HG03575 (cell line): ENCODE measurements around the gene CASTOR1.

Source experiments
- ATAC-seq: cut with Tn5 transposase; IDR thresholded peaks from one replicate; pipeline ENCODE4 v1.9.1; 2021; ENCODE audit not compliant: unreplicated experiment, insufficient number of reproducible peaks, low FRiP score; ENCODE audit errors: extremely low read depth

The CASTOR1 gene

DNA sequence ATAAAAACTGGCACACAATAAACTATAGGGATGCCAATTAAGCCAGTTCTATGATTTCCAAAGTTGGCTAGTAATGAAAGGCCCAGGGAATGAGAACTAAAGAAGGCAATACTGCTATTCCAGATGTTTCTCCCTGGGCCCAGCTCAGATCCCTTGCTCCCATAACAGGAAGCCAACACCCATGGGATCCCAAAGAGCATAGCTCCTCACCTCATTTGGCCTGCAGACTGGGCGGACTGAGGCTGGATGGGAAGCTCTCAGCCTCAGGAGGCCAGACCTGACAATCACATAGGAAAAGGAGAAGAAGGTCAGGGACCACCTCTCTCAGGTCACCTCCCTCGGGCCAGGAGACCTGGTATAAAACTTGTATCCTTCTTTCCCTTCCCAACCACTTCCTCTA lies 32.2 kb upstream of the CASTOR1 start:
- ATAC-seq: no peak

DNA sequence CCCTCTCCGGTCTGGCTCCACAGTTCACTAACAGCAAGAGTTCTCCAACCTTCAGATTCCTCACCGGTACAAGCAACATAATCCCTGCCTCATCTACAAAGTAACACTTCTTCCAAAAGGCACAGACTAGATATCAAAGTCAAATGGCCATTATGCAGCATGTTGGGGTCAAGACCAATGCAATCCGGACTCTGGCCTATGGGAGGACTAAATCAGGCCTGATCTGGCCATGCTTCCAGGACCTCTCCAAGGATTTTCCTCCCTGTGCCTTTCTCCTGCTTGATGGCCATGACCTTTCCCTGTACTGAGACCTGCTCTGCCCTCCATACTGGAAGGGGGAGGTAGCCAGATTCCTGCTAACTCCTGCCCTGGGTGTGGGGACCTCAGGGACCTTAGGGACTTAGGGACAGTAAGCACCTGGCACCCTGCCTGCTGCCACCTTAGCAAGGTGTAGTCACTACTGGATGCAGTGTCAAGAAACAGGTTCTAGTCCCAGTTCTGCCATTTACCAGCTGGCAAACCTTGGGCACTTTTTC lies 30.8 kb upstream of the CASTOR1 start:
- no peak for ATAC-seq

GRCh38 chr22:30318799-30319419 lies 29.6 kb upstream of the CASTOR1 start:
- no peak for ATAC-seq

GRCh38 chr22:30317778-30318177 lies 28.5 kb upstream of the CASTOR1 start:
- ATAC-seq: no peak

- no peak for ATAC-seq
Measured at GRCh38 chr22:30315962-30316576, 26.8 kb upstream of the CASTOR1 start.

GRCh38 chr22:30314915-30315314 lies 25.6 kb upstream of the CASTOR1 start:
- ATAC-seq: no peak

DNA sequence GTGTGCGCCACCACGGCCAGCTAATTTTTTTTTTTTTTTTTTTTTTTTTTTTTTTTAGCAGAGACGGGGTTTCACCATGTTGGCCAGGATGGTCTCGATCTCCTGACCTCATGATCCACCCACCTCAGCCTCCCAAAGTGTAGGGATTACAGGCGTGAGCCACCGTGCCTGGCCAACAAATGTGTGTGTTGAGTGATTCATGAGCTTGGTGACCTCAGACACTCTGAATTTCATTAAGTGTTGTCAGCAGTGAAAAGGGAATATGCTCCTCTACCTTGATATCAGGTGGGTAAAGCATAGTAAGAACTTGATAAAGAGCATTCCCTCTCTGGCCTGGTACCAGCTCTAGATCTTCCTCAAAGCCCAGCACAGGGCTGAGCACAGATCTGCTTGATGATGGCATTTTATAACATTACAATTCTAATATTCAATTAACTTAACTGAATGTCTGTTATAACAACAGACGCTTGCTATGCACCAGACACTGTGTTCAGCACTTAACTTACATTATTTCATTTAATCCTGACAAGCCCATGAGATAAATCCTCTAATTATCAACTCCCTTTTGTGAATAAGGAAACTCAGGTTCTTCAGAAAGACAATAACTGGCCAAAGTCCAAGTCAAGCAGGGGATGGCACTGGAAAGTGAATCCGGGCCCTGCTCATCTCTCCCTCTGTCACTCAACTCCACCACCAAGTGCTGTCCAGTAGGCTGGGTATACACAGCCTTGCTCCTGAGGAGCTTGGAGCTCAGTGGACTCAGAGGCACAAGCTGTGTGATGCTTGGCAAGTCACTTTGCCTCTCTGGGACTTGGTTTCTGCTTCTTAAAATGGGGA lies 24.4 kb upstream of the CASTOR1 start:
- no peak for ATAC-seq

DNA sequence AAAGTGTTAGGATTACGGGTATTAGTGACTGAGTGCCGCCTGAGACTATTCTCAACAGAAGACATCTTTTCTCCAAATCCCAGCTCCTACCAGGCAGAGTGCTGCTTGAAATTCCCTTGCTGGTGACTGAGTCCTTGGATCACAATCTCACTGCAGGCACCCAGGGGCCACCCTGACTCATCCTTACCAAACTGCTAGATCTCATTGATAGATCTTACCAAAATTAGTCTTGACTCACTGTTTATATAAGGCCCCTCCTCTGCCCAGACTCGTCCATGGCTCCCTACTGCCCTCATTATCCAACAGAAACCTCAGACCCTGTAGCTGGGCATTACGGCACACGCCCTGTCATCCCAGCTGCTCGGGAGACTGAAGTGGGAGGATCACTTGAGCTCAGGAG lies 22.7 kb upstream of the CASTOR1 start:
- ATAC-seq: no peak

DNA sequence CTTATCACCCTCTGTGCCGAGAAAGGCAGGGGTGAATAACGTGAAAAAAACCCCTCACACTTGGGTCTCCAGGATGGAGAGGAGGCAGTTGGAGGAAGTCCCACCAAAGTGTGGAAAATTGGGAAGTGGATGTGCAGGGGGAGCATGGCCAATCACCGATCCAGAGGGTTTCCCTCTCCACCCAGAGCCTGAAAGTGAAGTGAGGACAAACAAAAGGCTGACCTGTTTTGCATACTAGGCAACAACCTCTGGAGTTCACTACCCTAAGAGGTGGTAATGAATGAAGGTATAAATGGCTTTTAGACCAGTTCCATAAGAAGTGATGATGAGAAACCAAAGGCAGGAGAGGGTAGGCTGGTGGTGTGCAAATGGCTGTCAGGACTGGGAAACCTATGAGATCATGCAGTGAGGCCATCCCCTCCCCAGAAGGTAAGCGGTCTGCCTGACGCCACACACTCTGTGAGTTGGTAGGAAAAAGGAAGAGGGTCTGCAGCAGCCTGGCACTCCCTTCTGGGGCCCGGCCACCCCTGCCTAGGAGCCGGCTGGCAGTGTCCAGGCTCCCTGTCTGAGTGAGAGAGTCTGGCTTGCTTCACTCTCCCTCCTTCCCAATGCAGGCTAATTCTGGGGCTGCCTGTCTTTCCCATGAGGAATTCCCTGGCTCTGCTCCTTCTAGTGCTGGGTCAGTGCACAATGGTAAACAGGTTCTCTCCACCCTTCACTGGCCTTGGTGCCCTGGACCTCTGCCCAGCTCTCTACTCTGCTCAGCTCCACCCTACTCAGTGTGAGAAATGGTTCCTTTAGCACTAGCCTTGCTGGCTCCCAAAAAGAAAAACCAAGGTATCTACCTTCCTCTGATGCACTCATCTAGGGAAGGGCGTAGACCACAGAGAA lies 21.8 kb upstream of the CASTOR1 start:
- no peak for ATAC-seq

GRCh38 chr22:30309951-30310741 lies 20.8 kb upstream of the CASTOR1 start:
- ATAC-seq: no peak

DNA sequence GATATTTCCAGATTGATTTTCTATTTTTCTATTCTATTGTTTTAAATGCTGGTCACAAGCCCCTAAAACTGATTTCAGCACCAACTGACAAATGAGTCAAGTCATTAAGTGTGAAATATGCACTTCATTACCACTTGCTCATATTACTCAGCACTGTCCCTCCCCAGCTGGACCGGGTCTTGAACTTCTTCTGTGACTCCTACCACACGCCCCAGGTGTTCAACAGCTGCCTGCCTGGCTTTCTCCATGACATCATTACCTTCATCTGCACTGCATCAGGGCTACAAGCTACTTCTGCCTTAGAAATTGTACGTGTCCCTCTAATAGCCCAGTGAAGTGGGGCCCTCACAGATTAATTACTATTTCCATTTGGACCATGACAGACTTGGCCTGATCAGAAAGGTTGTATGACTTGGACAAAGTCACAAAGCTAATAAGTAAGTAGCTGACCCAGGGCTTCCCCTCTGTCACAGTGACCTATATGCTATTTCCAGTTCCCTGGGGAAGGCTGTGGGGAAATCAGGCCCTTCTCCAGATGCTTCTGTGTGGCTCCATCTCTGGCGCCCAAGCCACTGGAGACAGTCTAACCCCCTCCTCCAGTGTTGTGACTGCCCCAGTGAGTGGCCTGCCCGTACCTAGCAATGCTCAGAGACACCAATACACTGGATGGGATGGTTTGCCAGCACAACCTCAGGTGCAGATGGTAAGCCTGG lies 19.4 kb upstream of the CASTOR1 start:
- ATAC-seq: no peak

DNA sequence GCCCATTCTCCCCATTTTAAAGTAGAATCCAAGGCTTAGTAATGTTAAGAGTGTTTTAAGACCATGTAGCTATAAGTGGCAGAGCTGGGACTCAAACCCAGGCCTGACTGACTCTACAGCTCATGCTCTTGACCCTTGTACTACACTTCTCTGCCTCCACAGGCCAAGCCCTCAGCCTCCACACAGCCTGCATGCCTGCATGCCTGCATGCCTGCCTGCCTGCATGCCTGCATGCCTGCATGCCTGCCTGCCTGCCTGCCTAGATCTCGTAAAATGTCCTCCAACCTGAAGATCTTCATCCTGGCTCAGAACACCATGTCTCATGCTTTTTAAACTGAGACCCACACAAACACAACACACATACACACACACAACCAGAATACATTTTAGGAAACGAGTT lies 18.8 kb upstream of the CASTOR1 start:
- ATAC-seq: no peak

GRCh38 chr22:30307041-30307574 lies 17.8 kb upstream of the CASTOR1 start:
- ATAC-seq: no peak

DNA sequence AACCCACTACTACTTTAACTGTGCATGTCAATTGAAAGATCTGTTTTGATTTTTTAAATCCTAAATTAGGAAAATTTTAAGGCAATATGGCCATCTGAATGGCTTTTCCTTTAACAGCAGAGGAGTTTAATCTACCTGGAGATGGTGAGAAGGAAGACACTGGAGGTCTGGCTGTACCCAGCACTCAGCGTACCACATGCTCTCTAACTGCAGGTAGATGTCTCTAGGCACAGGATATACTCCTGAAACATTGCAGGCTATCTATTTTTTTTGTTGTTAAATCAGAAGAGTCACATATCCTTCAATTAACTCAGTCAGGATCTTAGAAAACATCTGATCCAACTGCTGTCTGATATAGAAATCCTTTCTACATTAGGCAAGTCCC lies 17.3 kb upstream of the CASTOR1 start:
- no peak for ATAC-seq

- ATAC-seq: no peak
Measured at GRCh38 chr22:30305906-30306626, 16.8 kb upstream of the CASTOR1 start.

- ATAC-seq: no peak
Measured at GRCh38 chr22:30305519-30305905, 16.2 kb upstream of the CASTOR1 start.
